Stimulated activated CD4-positive, alpha-beta T cell treated with anti-CD3 and anti-CD28 coated beads, Interleukin-12 subunit alpha, Interleukin-12 subunit beta, amount 100 ng/mL, for 24 hours (primary cell): Measurements from ENCODE around the gene NAXE.
"Not testable (repeated sequence)": the region's sequence is repeated elsewhere in the genome, so short reads cannot be mapped to it uniquely, and the experiment has no call there.

Experiments
- DNase-seq, 2 experiments: peaks; one replicate each; pipeline ENCODE4 v3.0.0-alpha.2; 2020; ENCODE audit warnings: low read depth in 2 of 2

The NAXE gene

DNA sequence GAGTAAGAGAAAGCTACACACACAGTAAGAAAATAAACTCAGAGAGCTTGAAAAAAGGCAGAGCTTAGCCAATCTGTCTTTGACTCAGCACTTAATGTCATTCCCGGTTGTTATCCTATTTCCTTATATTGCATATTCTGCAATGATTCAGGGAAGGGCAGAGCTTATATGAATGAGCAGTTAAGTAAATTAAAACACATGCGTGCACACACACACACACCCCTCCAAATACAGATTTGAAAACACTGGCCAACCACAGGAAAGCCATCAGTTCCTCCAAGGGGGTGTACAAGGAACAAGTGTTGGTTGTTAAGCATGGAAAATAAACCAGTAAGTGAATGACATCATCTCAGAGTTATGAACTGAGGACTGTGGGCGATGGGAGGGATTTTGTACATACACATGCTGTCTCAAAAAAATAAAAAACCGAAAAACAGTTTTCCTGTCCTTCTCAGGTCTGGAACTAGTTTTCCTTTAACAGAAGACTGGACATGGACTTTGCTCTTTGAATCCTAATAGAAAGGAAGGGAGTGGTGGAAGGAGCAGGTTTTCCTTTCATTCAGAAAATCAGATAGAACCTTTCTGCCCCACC is 20.2 kb upstream of the NAXE start:
- no peak for DNase-seq

DNA sequence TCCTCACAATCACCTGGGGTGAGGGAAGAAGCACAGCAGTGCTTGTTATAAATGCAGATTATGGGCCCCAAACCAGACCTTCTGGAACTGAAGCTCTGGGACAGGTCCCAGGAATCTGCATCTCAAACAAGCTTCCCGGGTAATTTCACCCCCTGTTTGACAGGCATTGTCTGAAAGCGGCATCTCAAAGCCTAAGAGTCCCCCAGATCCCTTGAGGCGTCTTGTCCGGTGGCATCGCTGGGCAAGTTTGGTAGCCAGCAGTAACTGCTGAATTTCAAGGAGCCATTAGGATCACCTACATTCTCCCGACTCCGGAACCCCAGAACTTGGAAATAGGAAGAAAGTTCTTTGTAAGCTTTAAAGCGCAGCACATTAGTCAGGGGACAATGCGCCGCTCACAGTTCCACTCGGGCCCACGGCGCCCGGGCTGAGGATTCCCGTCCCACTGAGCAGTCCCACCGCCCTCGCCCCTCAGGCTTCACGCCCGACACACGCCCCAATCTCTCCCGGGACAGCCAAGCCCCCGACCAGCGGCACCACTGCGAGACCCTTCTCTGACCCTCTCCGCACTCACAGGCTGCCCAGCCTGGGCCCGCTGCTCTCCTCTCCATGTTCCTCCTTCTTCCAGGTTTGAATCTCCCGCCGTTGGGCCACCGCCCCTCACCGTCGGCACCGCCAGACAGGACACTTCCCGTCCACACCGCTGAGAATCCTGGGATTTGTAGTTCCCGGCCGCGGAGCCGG is 19.5 kb upstream of the NAXE start, which contains the start of gene IQGAP3:
Gene IQGAP3 (minus strand): TSS at position 647 of the 744 bp plus-strand sequence. CDS start 36 bp downstream, at position 611.
- peak; percentile 54 to 71 for DNase-seq

DNA sequence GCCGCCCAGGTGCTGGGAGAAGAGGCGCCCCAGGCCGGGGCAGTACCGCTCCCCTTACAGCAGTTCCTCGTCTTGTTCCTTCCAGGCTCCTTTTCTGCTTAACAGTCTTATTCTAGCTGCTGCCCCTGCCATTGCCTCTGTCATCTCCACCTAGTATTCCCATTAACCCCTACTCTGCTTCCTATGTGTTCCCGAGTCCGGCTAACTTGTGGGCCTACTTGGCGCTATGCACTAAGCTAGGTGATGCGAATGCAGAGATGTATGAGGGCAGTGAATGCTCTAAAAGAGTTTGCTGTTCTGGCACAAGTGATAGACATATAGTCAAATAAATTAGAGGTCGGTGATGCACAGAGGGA is 18.9 kb upstream of the NAXE start:
- DNase-seq = no peak

DNA sequence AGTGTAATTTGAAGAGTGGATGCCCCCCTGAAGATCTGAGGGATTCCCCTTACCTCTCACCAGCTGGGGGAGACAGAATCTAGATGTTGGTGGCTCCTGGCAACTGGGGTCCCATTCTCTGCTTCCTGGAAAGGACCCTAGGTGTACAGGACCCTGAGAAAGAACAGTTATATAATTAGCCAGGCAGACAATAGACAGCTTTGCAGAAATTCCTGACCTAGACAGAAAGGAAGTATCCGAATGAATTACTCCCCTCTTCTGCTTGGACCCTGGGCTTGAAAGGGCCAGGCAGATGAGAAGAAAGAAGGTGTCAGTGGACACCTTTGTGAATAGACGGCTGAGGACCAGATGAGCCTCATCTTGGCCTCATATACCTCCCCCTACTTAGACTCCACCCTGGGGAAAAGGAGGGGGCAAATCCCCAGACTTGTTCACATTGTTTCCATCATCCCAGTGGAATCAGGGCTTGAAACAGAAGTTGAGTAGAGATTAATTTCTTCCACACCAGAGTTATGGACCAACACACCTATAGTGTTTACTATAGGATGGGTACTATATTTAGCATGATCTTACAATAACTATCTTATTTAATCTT is 17.4 kb upstream of the NAXE start:
- no peak for DNase-seq

DNA sequence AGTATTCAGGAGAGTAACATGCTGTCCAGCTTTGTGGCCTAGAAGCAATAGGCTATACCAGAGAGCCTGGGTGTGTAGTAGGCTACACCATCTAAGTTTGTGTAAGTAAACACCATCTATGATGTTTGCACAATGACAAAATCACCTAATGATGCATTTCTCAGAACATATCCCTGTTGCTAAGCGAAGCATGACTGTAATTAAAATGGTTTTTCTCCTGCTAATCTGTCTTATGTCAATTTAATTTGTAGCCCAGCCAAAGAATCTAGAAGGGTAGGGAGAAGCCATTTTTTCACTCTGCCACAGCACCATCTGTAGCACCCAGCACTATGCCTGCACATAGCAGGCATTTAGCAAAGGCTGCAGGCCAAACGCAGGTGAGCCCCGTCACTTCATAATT is 14.0 kb upstream of the NAXE start:
- no peak for DNase-seq

DNA sequence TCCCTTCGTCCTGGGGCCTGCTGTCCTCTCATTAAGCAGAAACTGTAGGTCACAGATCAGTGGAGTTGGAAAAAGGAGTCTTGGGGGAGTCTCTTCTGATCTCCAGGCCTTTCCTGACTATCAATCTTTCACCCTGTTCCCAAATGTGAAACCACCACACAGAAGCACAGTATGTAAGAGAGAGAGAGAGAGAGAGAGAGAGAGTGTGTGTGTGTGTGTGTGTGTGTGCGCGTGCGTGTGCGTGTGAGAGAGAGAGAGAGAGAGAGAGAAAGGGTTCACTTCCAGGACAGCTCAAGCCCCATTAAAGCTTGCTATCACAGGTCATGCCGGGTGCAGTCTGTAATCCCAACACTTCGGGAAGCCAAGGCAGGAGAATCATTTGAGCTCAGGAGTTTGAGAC is 13.5 kb upstream of the NAXE start:
- DNase-seq = no peak

DNA sequence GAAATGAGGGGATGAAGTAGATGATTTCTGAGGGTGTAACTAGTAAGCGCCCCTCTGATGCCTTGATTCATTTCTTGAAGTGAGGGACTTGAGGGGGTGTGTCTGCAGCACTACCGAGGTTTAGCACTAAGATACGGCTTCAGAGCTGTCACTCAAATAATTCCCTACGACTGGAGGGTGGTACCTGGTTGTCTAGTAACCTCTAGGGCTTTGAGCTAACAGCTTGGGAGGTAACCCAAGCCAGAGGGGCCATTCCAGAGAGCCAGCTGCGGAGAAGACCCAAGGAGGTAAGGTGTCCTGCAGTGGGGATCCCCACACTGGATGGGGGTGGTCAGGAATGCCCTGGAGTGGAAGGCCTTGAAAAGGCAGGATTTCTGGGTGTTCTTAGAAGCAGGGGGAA is 12.1 kb upstream of the NAXE start, which contains the start of gene TTC24:
Gene TTC24 (plus strand): TSS at position 252 of the 400 bp plus-strand sequence. CDS start 1,642 bp downstream, outside the sequence.
- DNase-seq = no peak

DNA sequence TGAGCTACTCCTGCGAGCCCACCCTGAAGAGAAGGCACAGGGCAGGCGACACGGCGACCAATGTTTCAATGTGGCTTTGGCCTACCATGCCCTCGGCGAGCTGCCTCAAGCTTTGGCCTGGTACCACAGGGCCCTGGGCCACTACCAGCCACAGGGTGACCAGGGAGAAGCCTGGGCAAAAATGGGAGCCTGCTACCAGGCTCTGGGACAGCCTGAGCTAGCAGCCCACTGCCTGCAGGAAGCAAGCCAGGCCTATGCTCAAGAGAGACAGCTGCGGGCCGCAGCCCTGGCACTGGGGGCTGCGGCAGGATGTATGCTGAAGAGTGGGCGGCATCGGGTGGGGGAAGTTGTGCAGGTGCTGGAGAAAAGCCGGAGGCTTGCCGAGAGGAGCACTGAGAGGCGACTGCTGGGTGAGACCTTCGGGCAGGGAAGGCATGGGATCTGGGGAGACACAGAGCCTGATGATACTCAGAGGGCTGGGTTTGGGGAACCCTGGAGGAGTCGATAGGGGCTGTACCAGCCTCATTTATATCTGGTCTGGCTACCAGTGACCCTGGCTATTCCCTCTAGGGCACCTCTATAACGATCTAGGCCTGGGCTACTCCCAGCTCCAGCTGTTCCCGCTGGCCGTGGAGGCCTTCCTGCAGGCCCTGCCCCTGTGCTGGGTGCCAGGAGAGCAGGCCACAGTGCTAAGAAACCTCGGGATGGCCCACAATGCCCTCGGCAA is 9.8 kb upstream of the NAXE start:
- no peak for DNase-seq

DNA sequence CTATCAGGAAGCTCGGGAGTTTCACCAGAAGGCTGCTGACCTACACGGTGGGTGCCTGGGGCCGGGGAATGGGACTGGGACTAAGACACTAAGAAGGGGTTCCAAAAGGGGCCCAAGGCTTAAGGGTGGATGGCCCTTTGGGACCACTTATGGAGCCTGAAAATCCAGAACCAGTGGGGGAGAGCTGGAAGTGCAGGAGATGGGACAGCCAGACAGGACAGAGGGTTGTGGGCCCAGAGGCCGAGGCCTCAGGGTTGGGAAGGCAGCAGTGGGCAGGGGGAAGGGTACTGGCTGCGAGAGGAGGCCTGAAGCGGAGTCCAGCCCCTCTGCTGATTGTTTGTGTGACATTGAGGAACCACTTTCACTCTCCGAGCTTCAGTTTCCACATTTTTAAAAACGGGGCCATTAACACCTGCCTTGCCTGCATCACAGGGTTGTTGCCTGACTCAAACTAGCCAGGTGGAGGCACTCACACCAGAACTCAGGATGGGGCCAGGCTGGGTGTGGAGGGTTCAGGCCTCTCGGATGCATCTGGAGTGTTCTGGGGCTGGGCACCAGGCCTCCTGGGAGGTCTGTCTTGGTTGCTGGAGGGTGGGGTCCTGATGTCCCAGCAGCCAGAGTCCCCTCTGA is 9.1 kb upstream of the NAXE start:
- DNase-seq = no peak

DNA sequence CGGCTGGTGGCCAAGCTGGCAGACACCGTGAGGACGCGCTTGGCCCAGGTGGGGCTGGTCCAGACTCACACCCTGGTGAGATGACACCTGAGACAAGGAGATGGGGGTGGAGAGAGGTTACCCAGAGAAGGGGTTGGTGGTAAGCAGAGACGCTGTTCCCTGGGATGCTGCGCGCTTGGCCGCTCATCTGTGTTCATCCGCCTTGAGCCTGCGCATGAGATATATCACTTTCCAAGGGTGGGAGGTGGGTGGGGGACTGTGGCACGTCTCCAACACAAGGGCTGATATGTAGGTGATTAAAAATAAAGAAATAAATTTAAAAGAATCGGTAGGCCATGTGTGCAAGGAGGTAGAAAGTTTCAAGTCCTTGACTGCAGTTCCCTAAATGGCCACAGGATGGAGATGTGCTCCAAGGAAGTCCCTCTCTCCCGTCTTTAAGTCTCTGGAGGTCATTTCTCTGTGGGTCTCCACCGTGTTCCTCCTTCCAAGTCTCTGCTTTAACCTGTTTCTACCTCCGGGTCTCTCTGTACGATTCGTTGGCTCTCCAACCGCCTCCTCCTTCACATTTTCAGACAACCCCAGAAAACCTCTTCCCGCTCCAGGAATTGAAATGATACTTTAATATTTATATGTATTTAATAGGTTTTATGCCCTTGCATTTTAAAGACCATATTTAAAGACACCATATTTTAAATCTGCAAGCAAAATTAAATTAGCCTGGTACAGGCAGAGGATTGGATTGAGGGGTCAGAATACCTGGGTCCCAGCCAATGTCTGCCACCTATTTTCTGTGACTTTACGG is 7.6 kb upstream of the NAXE start:
- DNase-seq = peak in 1 of 2 experiments; percentile 75

DNA sequence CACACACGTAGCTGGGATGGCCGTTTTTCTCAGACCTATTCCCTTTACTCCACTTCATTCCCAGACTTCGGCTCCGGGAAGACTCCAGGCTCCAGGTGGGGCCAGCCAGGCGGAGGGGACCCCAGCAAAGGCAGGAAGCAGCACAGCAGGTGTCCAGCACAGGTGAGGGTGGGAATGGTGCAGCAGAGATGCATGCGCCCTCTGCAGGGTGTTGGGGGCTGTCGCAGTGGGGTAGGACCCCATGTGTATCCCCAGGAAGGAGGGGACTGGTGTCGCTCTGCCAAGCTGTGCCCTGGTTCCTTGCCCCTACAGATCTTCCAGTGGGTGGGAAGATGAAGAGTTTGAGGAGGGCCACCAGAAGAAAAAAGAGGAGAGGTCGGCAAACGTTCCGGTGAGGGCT is 6.8 kb upstream of the NAXE start:
- DNase-seq = no peak

DNA sequence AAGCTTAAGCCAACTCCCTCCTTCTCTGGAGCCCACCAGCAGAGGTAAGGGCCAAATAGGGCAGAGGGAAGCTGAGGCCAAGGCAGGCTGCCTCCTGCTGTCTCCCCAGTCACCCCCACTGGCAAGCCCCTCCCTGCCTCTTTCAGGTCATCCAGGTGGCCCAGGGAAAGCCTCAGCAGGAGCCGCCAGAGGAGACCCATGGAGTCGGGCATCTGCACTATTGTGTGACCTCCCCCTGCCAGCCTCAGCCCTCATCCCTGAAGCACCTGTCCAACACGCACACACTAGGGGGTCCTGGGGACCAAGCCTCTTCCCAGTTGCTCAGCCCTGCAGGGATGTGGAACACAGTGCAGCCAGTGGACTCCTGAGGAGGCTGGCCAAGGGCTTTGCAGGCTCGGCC is 5.3 kb upstream of the NAXE start:
- DNase-seq = no peak

DNA sequence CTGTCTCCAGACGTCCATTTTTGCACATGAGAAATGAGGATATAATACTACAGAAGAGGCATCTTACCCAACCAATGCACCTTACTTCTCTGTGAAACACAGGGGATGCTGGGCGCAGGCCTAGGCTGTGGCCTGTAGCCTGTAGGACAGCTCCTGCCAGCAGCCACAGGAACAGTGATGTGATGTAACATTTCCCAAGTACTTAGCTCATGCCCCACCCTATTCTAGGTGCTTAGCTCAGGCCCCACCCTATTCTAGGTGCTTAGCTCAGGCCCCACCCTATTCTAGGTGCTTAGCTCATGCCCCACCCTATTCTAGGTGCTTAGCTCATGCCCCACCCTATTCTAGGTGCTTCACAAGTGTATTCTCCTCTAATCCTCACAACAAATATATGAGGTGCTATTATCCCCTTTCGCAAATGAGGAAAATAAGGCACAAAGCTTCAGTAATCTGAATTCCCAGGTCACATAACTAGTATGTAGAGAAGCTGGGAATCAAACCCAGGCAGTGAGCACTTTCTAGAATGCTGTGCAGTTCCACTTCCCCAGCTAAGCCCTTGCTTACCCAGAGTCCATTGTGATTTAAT is 4.6 kb upstream of the NAXE start:
- DNase-seq = no peak

DNA sequence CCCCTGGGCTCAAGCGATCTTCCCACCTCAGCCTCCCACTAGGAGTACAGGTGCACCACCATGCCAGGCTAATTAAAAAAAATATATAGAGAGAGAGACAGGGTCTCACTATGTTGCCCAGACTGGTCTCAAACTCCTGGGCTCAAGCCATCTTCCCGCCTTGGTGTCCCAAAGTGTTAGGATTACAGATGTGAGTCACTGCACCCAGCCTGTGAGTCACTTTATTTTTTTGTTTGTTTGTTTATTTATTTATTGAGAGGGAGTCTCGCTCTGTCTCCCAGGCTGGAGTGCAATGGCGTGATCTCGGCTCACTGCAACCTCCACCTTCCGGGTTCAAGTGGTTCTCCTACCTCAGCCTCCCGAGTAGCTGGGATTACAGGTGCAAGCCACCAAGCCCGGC is 3.6 kb upstream of the NAXE start:
- not testable (repeated sequence) for DNase-seq

DNA sequence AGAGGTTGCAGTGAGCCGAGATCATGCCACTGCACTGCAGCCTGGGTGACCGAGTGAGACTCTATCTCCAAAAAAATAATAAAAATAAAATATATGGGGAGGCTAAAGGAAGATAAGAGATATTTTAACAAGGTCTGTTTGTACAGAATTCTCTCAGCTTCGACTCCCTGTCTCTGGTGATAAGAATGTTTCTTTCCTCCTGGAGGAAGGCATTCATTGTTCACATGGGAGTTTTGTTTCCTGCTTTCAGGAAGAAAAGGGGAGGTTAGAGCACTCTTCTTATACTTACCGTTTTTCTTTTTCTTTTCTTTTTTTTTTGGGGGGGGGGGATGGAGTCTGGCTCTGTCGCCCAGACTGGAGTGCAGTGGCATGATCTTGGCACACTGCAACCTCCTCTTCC is 2.0 kb upstream of the NAXE start:
- DNase-seq = no peak

DNA sequence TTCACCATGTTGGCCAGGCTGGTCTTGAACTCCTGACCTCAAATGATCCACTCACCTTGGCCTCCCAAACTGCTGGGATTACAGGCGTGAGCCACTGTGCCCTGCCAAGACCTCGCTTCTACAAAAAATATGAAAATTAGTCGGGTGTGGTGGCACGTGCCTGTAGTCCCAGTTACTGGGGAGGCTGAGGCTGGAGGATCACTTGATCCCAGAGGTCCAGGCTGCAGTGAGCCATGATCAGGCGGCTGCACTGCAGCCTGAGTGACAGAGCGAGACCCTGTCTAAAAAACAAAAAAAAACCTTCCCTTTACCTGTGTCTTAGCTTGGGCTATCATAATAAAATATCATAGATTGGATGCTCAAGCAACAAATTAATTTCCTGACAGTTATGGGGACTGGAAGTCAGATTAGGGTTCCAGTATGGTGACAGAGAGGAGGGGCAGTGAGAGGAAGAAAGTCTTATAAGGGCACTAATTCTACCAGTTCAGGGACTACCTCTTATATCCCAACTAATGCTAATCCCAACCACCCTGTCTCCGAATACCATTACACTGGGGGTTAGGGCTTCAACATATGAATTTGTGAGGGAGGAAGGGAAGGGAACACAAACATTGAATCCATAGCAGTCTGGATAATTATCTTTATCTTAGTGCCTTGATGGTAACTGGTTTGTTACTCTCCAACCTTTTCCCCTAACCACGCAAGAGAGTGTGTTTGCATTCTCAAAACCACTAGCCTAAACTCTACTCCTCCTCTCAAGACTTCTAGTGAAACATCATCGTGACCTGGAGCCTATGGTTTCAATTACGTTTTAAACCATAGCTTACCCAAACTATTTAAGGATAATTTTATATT is 1.0 kb upstream of the NAXE start:
- no peak for DNase-seq

DNA sequence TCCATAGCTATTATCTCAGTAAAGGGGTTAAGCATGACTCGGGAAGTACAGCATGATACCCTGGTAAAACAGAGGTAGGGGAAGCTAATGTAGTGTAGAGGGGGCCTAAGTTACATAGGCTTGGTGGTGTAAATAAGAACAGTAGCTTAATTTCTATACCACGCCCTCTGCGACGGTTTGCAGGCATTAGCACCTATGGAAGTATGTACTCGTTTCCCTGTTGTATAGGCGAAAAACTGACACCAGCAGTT is 470 bp upstream of the NAXE start:
- no peak for DNase-seq

DNA sequence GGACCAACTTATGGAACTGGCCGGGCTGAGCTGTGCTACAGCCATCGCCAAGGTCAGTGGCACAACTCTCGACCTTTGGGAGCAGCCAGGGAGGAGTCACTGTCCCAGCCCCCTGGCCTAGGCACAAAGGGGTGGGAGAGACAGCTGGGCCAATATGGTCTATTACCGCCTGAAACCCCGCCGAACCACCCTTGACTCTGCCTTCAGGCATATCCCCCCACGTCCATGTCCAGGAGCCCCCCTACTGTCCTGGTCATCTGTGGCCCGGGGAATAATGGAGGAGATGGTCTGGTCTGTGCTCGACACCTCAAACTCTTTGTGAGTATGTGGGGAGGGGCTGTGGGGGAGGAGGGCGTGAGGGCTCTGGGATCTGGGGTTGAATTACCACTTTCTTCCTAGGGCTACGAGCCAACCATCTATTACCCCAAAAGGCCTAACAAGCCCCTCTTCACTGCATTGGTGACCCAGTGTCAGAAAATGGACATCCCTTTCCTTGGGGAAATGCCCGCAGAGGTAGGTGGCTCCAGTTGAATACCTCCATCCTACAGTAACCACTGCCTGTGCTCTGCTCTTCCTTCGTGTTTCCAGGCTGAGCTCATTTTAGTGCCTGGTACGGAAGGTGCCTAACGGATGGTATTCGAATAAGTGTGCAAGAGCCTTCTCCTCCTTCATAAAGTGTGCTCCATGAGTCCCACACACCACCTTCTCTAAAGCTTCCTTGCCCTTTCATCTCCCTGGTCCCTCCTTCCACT is 758 bp downstream of the NAXE start:
- DNase-seq = no peak

DNA sequence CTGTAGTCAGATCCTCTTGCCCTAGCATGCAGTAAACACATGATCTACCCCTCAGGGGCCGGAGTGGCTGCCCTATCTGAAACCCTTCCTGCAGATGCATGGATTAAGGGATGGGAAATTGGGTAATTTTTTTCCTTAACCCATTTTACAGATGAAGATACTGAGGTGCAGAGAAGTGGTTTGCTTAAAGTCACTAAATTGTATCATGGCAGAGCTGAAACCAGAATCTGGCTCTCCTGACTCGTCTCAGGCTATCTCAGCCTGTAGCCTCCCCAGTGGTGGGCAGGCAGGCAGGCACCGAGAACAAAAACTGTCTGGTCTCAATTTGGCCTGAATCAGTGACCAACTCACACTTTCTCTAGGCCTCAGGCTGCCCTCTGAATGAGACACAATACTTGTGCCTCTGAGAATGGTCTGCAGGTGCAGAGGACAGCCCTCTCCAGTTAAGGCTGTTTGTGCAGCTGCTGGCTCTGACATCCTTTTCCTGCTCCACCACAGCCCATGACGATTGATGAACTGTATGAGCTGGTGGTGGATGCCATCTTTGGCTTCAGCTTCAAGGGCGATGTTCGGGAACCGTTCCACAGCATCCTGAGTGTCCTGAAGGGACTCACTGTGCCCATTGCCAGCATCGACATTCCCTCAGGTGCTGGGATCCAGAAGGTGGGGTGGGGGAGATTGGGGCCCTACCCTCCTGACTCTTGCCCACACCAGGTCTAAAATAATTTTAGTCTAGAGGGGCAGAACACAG is 1.5 kb downstream of the NAXE start:
- DNase-seq = no peak
